H1 (cell line): ENCODE data around the gene CMYA5. TPM values are rescaled to one million over a fixed set of nuclear protein-coding genes. Genes with fewer than 3 reads are reported as not detected.

Experiments used
- CTCF ChIA-PET: fragments of 300-600 bp; sonication (Branson Sonifier 250); formaldehyde crosslinking; loops from one replicate; lab custom pipeline; 2021; ENCODE audit not compliant: partially characterized antibody; lab: Charles Lee
- POLR2A ChIA-PET: fragments of 300-600 bp; sonication (Branson Sonifier 250); formaldehyde crosslinking; loops from one replicate; lab custom pipeline; 2021; ENCODE audit warnings: inconsistent platforms; ENCODE audit not compliant: partially characterized antibody; lab: Charles Lee
- DNase-seq, 2 experiments: peaks; one replicate each; pipeline versions ENCODE4 v3.0.0 to v3.0.0-alpha.2; 2010 to 2022; ENCODE audit warnings: low spot score in 2 of 2, low read depth in 1 of 2, mixed read lengths in 1 of 2
- FAIRE-seq: peaks from 2 replicates; lab custom pipeline; 2011; peaks lifted over from hg19 to GRCh38; lab: Jason Lieb, UNC
- H2AFZ ChIP-seq: 2 replicates; pipeline ENCODE4 v1.8.1; 2012; ENCODE audit warnings: low read length, inconsistent platforms
- H2AK5ac ChIP-seq: 2 replicates; pipeline ENCODE4 v1.6.1; 2013; ENCODE audit warnings: low read depth, low read length
- H2BK120ac ChIP-seq: replicated peaks from 2 replicates; pipeline ENCODE3; 2013; ENCODE audit warnings: low read depth, low read length, inconsistent platforms
- H2BK12ac ChIP-seq: 2 replicates; pipeline ENCODE4 v1.6.1; 2013; ENCODE audit warnings: low read depth, low read length
- H2BK15ac ChIP-seq: 2 replicates; pipeline ENCODE4 v1.6.1; 2013; ENCODE audit warnings: low read length
- H2BK20ac ChIP-seq: 2 replicates; pipeline ENCODE4 v1.6.1; 2013; ENCODE audit warnings: low read length
- H2BK5ac ChIP-seq: 2 replicates; pipeline ENCODE4 v1.6.1; 2013; ENCODE audit warnings: low read depth, low read length
- H3K14ac ChIP-seq: 2 replicates; pipeline ENCODE4 v1.6.1; 2013; ENCODE audit warnings: inconsistent platforms; ENCODE audit not compliant: insufficient read length
- H3K18ac ChIP-seq: 2 replicates; pipeline ENCODE4 v1.6.1; 2013; ENCODE audit warnings: low read length; ENCODE audit errors: extremely low read depth
- H3K23ac ChIP-seq: 2 replicates; pipeline ENCODE4 v1.6.1; 2013; ENCODE audit warnings: inconsistent platforms; ENCODE audit not compliant: insufficient read length
- H3K23me2 ChIP-seq: 2 replicates; pipeline ENCODE4 v1.6.1; 2013; ENCODE audit warnings: low read depth, low read length
- H3K27ac ChIP-seq: 2 replicates; pipeline ENCODE4 v1.6.1; 2011; ENCODE audit warnings: low read depth, low read length, inconsistent platforms
- H3K27me3 ChIP-seq, 4 experiments: replicated peaks in 1 of 4; 1 replicate in 1 of 4; 2 replicates in 3 of 4; pipeline versions ENCODE4 v1.6.1 to v1.8.1; 2011 to 2013; ENCODE audit warnings: low read length in 3 of 4, mild to moderate bottlenecking in 3 of 4, inconsistent platforms in 2 of 4, mixed read lengths in 2 of 4, moderate library complexity in 1 of 4; ENCODE audit not compliant: control insufficient read depth in 3 of 4, insufficient read depth in 3 of 4; ENCODE audit errors: extremely low read depth in 1 of 4
- H3K36me3 ChIP-seq, 4 experiments: 2 replicates each; pipeline versions ENCODE4 v1.6.1 to v1.8.1; 2011 to 2013; ENCODE audit warnings: mild to moderate bottlenecking in 4 of 4, low read length in 3 of 4, moderate library complexity in 2 of 4, control low read depth in 1 of 4, inconsistent platforms in 1 of 4; ENCODE audit not compliant: insufficient read depth in 4 of 4, control insufficient read depth in 2 of 4
- H3K4ac ChIP-seq: replicated peaks from 2 replicates; pipeline ENCODE3; 2013; ENCODE audit warnings: low read length, low read depth, mixed read lengths, inconsistent platforms; ENCODE audit not compliant: insufficient read length
- H3K4me1 ChIP-seq, 4 experiments: replicated peaks in 1 of 4; 1 replicate in 1 of 4; 2 replicates in 3 of 4; pipeline versions ENCODE4 v1.6.1 to v1.8.1; 2011 to 2013; ENCODE audit warnings: low read length in 3 of 4, inconsistent platforms in 2 of 4, mixed read lengths in 1 of 4; ENCODE audit not compliant: insufficient read depth in 4 of 4, control insufficient read depth in 3 of 4
- H3K4me2 ChIP-seq, 2 experiments: 2 replicates each; pipeline versions ENCODE4 v1.6.1 to v1.8.1; 2011 to 2013; ENCODE audit warnings: low read depth in 2 of 2, low read length in 2 of 2, control low read depth in 1 of 2, inconsistent platforms in 1 of 2, mild to moderate bottlenecking in 1 of 2; ENCODE audit not compliant: insufficient read depth in 1 of 2
- H3K4me3 ChIP-seq, 4 experiments: fragments of 200-600, 300-600 bp in 1 of 4; sonication (generic), shearing (Covaris generic), sonication (Bioruptor Twin) in 1 of 4; 2 replicates each; pipeline versions ENCODE4 v1.5.1 to v1.8.1; 2011 to 2016; ENCODE audit warnings: low read length in 4 of 4, low read depth in 3 of 4, control low read depth in 2 of 4, inconsistent platforms in 2 of 4, mild to moderate bottlenecking in 2 of 4, mixed read lengths in 1 of 4, moderate library complexity in 1 of 4; ENCODE audit not compliant: insufficient read depth in 2 of 4; ENCODE audit errors: extremely low read depth in 1 of 4
- H3K56ac ChIP-seq: replicated peaks from 2 replicates; pipeline ENCODE3; 2013; ENCODE audit warnings: low read depth, mild to moderate bottlenecking, mixed read lengths, low read length, inconsistent platforms; ENCODE audit not compliant: insufficient read length
- H3K79me1 ChIP-seq: 2 replicates; pipeline ENCODE4 v1.6.1; 2013; ENCODE audit warnings: low read depth, low read length, control low read depth
- H3K79me2 ChIP-seq, 2 experiments: 2 replicates each; pipeline versions ENCODE4 v1.6.1 to v1.8.1; 2012 to 2013; ENCODE audit warnings: low read length in 2 of 2, mild to moderate bottlenecking in 2 of 2, inconsistent platforms in 1 of 2; ENCODE audit not compliant: insufficient read depth in 2 of 2, control insufficient read depth in 1 of 2
- H3K9ac ChIP-seq, 4 experiments: replicated peaks in 1 of 4; 1 replicate in 1 of 4; 2 replicates in 3 of 4; pipeline versions ENCODE4 v1.6.1 to v1.8.1; 2011 to 2013; ENCODE audit warnings: low read depth in 3 of 4, low read length in 3 of 4, control low read depth in 2 of 4, mild to moderate bottlenecking in 2 of 4, moderate library complexity in 2 of 4, inconsistent platforms in 1 of 4; ENCODE audit errors: extremely low read depth in 1 of 4
- H3K9me3 ChIP-seq, 2 experiments: 2 replicates each; pipeline versions ENCODE4 v1.6.1 to v1.8.1; 2012 to 2013; ENCODE audit warnings: mild to moderate bottlenecking in 2 of 2, moderate library complexity in 2 of 2, control low read depth in 1 of 2, inconsistent platforms in 1 of 2, low read depth in 1 of 2, low read length in 1 of 2, mixed read lengths in 1 of 2; ENCODE audit not compliant: insufficient read depth in 2 of 2
- H4K20me1 ChIP-seq, 2 experiments: replicated peaks in 1 of 2; 2 replicates each; pipeline versions ENCODE3 to v1.8.1; 2011 to 2013; ENCODE audit warnings: inconsistent platforms in 2 of 2, low read length in 2 of 2, mild to moderate bottlenecking in 1 of 2; ENCODE audit not compliant: insufficient read depth in 2 of 2, control insufficient read depth in 1 of 2
- H4K5ac ChIP-seq: 2 replicates; pipeline ENCODE4 v1.6.1; 2013; ENCODE audit warnings: low read length, low read depth, mixed read lengths, inconsistent platforms; ENCODE audit not compliant: insufficient read length
- H4K8ac ChIP-seq: 2 replicates; pipeline ENCODE4 v1.8.0; 2013; ENCODE audit warnings: mild to moderate bottlenecking, moderate library complexity, low read length, inconsistent platforms; ENCODE audit not compliant: insufficient read depth; ENCODE audit errors: extremely low read depth
- H4K91ac ChIP-seq: replicated peaks from 2 replicates; pipeline ENCODE3; 2013; ENCODE audit warnings: low read length, mixed read lengths, inconsistent platforms; ENCODE audit not compliant: insufficient read length
- ATF2 ChIP-seq: IDR thresholded peaks from 2 replicates; pipeline ENCODE4 v1.6.1; 2012; ENCODE audit warnings: low read length, inconsistent platforms
- BRCA1 ChIP-seq: IDR thresholded peaks from 2 replicates; pipeline ENCODE4 v1.6.1; 2012; ENCODE audit warnings: low read depth, low read length, improper control_type of control experiment
- CBX8 ChIP-seq: fragments of 300-800, 300-1000 bp; sonication (generic); IDR thresholded peaks from 2 replicates; pipeline ENCODE4 v1.7.1; 2016; ENCODE audit warnings: low read depth, low read length, borderline replicate concordance
- CREB1 ChIP-seq: IDR thresholded peaks from 2 replicates; pipeline ENCODE4 v1.6.1; 2012; ENCODE audit warnings: inconsistent platforms
- EP300 ChIP-seq, 2 experiments: IDR thresholded peaks; 1 replicate in 1 of 2; 2 replicates in 1 of 2; pipeline ENCODE4 v1.6.1; 2011 to 2012; ENCODE audit warnings: low read depth in 2 of 2, low read length in 2 of 2, mild to moderate bottlenecking in 2 of 2, borderline replicate concordance in 1 of 2, inconsistent platforms in 1 of 2, moderate library complexity in 1 of 2
- JUN ChIP-seq: IDR thresholded peaks from 2 replicates; pipeline ENCODE4 v1.6.1; 2011; ENCODE audit warnings: low read depth, mild to moderate bottlenecking, improper control_type of control experiment, low read length
- JUND ChIP-seq: IDR thresholded peaks from 2 replicates; pipeline ENCODE4 v1.6.1; 2011; ENCODE audit warnings: mild to moderate bottlenecking, improper control_type of control experiment, low read length
- POLR2A ChIP-seq, 2 experiments: IDR thresholded peaks; 1 replicate in 1 of 2; 2 replicates in 1 of 2; pipeline ENCODE4 v1.6.1; 2011; ENCODE audit warnings: low read depth in 2 of 2, low read length in 2 of 2, mild to moderate bottlenecking in 2 of 2; ENCODE audit errors: control extremely low read depth in 1 of 2
- POLR2AphosphoS5 ChIP-seq: IDR thresholded peaks from 2 replicates; pipeline ENCODE4 v1.6.1; 2011; ENCODE audit warnings: low read depth, low read length
- POU5F1 ChIP-seq: IDR thresholded peaks from 2 replicates; pipeline ENCODE4 v1.6.1; 2011; ENCODE audit warnings: low read depth, mild to moderate bottlenecking, low read length, moderate library complexity
- RAD21 ChIP-seq, 2 experiments: IDR thresholded peaks in 1 of 2; conservative IDR thresholded peaks in 1 of 2; 2 replicates each; pipeline ENCODE4 v1.6.1; 2011; ENCODE audit warnings: low read depth in 2 of 2, low read length in 2 of 2, improper control_type of control experiment in 1 of 2, inconsistent platforms in 1 of 2, mild to moderate bottlenecking in 1 of 2, moderate library complexity in 1 of 2
- SIX5 ChIP-seq: IDR thresholded peaks from 2 replicates; pipeline ENCODE4 v1.6.1; 2011; ENCODE audit warnings: mild to moderate bottlenecking, low read depth, low read length
- TBP ChIP-seq: IDR thresholded peaks from 2 replicates; pipeline ENCODE4 v1.6.1; 2011; ENCODE audit warnings: low read depth, low read length, improper control_type of control experiment
- WGBS, 2 experiments: shearing (Covaris generic) in 1 of 2; methylation state at CpG; one replicate each; pipeline versions ENCODE4 v1.1.6 to v1.1.7; 2013 to 2015; ENCODE audit warnings: low lambda C conversion rate in 2 of 2, mixed read lengths in 2 of 2, inconsistent platforms in 1 of 2, low coverage in 1 of 2, missing lambda C conversion rate in 1 of 2; ENCODE audit not compliant: insufficient replicate concordance in 2 of 2, insufficient coverage in 1 of 2, insufficient read length in 1 of 2; ENCODE audit errors: extremely low coverage in 1 of 2, missing lambda C conversion rate in 1 of 2; 5-methylcytosine and 5-hydroxymethylcytosine counted together
- polyA plus RNA-seq, 7 experiments: library from polyadenylated mRNA; depleted of rRNA in 3 of 7; stranded (reverse) in 5 of 7; unstranded in 2 of 7; fragments of >200 nt in 5 of 7; fragments of 200-250 nt in 2 of 7; gene quantifications; 1 replicate in 5 of 7; 2 replicates in 1 of 7; 4 replicates in 1 of 7; pipeline versions ENCODE4 v1.2.1 to v1.2.3, GENCODE V29; 2011 to 2013; ENCODE audit warnings: missing spikeins in 2 of 7, mixed read lengths in 2 of 7
- total RNA-seq: library from RNA; stranded (reverse); fragmentation: NEBNext Ultra II Directional; extraction: Animal tissue kit (Norgen Biotek cat#: 25700); gene quantifications from 2 replicates; pipeline ENCODE4 v1.2.1, GENCODE V29; 2021

CMYA5 gene
- total and polyA plus RNA-seq, 2 of the 8 experiments (the other 6 are each of a cell fraction or from before 2014, with no cell fraction given): 0.88 to 0.95 TPM

GRCh38 chr5:79773612-79774011 lies 84.0 kb downstream of the CMYA5 start:
- no peaks in the 10 kb centered on the region for H3K36me3 ChIP-seq
- no peaks in the 10 kb centered on the region for H3K27me3 ChIP-seq
- no peak overlapping the region for H3K14ac ChIP-seq
- H3K23me2 ChIP-seq: no peaks in the 10 kb centered on the region
- H3K4ac ChIP-seq: no peak overlapping the region
- H3K56ac ChIP-seq: no peak overlapping the region
- POLR2A ChIA-PET: no interaction called here
- H3K23ac ChIP-seq: no peak overlapping the region
- FAIRE-seq: no peak
- no peak overlapping the region for H3K9ac ChIP-seq
- CTCF ChIA-PET: interaction anchor here (0.7 to 3.5 kb wide), 19 partner anchors 8 to 753 kb away, joined by 3 to 37 read pairs (median 4); partner anchors contain the start of gene CMYA5
- no peak overlapping the region for H4K8ac ChIP-seq
- no peak overlapping the region for H4K5ac ChIP-seq
- H2BK120ac ChIP-seq: no peak overlapping the region
- no peaks in the 10 kb centered on the region; a peak in 2 of 4 replicates for H3K9me3 ChIP-seq
- H3K18ac ChIP-seq: no peak overlapping the region
- 94% methylated on average over 4 of the region's 4 CpGs; no CpG with 5 or more reads in 1 of the 2 experiments for WGBS, 2 experiments
- DNase-seq: no peak
- no peak overlapping the region for H2BK5ac ChIP-seq
- no peak overlapping the region for H2AFZ ChIP-seq
- H4K20me1 ChIP-seq: no peaks in the 10 kb centered on the region
- H3K27ac ChIP-seq: no peak overlapping the region
- H2BK15ac ChIP-seq: no peak overlapping the region
- no peaks in the 10 kb centered on the region for H3K79me2 ChIP-seq
- no peaks in the 10 kb centered on the region for H3K79me1 ChIP-seq
- no peak overlapping the region for H2AK5ac ChIP-seq
- H3K4me2 ChIP-seq: no peak overlapping the region
- no peak overlapping the region for H2BK20ac ChIP-seq
- H2BK12ac ChIP-seq: no peak overlapping the region
- H4K91ac ChIP-seq: no peak overlapping the region
- H3K4me3 ChIP-seq: no peak overlapping the region
- peaks cover 0 to 4% (median 0%) of the 10 kb centered on the region in 4 experiments; a peak in 3 of 7 replicates for H3K4me1 ChIP-seq
- no peak for TF ChIP-seq BRCA1
- no peak for TF ChIP-seq JUND
- no peak for TF ChIP-seq CREB1
- no peak for TF ChIP-seq CBX8
- TF ChIP-seq RAD21 (IDR thresholded peaks at IDR 0.05 in 1 of 2, conservative IDR thresholded peaks at IDR 0.05 in 1 of 2; ENCODE audit: low read depth in 2 of 2, low read length in 2 of 2): no peak
- no peak for TF ChIP-seq JUN
- no peak for TF ChIP-seq ATF2
- no peak for TF ChIP-seq SIX5
- no peak for TF ChIP-seq POLR2AphosphoS5
- TF ChIP-seq POLR2A (IDR thresholded peaks at IDR 0.05; ENCODE audit: control extremely low read depth in 1 of 2, low read depth in 2 of 2, low read length in 2 of 2): no peak
- no peak for TF ChIP-seq TBP
- no peak for TF ChIP-seq EP300 (IDR thresholded peaks at IDR 0.05; ENCODE audit: borderline replicate concordance in 1 of 2, low read depth in 2 of 2, low read length in 2 of 2)
- TF ChIP-seq POU5F1: no peak
